ENCODE measurements around the gene PDE6H.
A peak's percentile ranks its signal among the peaks of the same experiment; 100 is the strongest.

Gene PDE6H

GRCh38 chr12:14972816-14973215 is at the start of gene PDE6H:
PDE6H (plus strand) TSS chr12:14973042; CDS start chr12:14978013, 4,971 bp downstream.
- DNase-seq (ENCODE audit: low read depth): no peak

GRCh38 chr12:14923944-14924343 is 48.9 kb upstream of the PDE6H start:
- DNase-seq (ENCODE audit: low read depth): no peak

GRCh38 chr12:14924541-14924940 is 48.3 kb upstream of the PDE6H start:
- no peak for DNase-seq (ENCODE audit: low read depth)

- no peak for DNase-seq (ENCODE audit: low read depth)
These were observed 45.6 kb upstream of the PDE6H start for GRCh38 chr12:14927267-14927666.

GRCh38 chr12:14928931-14929330 is 43.9 kb upstream of the PDE6H start:
- DNase-seq (ENCODE audit: low read depth): no peak

GRCh38 chr12:14930299-14930698 is 42.5 kb upstream of the PDE6H start:
- no peak for DNase-seq (ENCODE audit: low read depth)

- DNase-seq (ENCODE audit: low read depth): no peak
These were observed 41.5 kb upstream of the PDE6H start for GRCh38 chr12:14931359-14931758.

GRCh38 chr12:14931791-14932560 is 40.9 kb upstream of the PDE6H start:
- DNase-seq (ENCODE audit: low read depth): no peak

GRCh38 chr12:14934511-14934910 is 38.3 kb upstream of the PDE6H start:
- DNase-seq (ENCODE audit: low read depth): no peak

- no peak for DNase-seq (ENCODE audit: low read depth)
These were observed 37.8 kb upstream of the PDE6H start for GRCh38 chr12:14935031-14935430.

- no peak for DNase-seq (ENCODE audit: low read depth)
These were observed 36.5 kb upstream of the PDE6H start for GRCh38 chr12:14936224-14936861.

- DNase-seq (ENCODE audit: low read depth): no peak
These were observed 35.8 kb upstream of the PDE6H start for GRCh38 chr12:14937014-14937413.

GRCh38 chr12:14937689-14938088 is 35.2 kb upstream of the PDE6H start:
- no peak for DNase-seq (ENCODE audit: low read depth)

GRCh38 chr12:14938301-14938700 is 34.5 kb upstream of the PDE6H start, which contains the start of gene ERP27:
ERP27 (minus strand) TSS chr12:14938537; CDS start chr12:14938508, 29 bp downstream.
- no peak for DNase-seq (ENCODE audit: low read depth)

- no peak for DNase-seq (ENCODE audit: low read depth)
These were observed 31.5 kb upstream of the PDE6H start for GRCh38 chr12:14941369-14941768.

- DNase-seq (ENCODE audit: low read depth): no peak
These were observed 30.5 kb upstream of the PDE6H start for GRCh38 chr12:14942196-14942931.

GRCh38 chr12:14946162-14946561 is 26.7 kb upstream of the PDE6H start:
- DNase-seq (ENCODE audit: low read depth): no peak

- no peak for DNase-seq (ENCODE audit: low read depth)
These were observed 26.0 kb upstream of the PDE6H start for GRCh38 chr12:14946861-14947260.

GRCh38 chr12:14948672-14949071 is 24.2 kb upstream of the PDE6H start:
- peak; percentile 53 for DNase-seq (ENCODE audit: low read depth)

GRCh38 chr12:14949631-14950030 is 23.2 kb upstream of the PDE6H start:
- DNase-seq (ENCODE audit: low read depth): no peak

- DNase-seq (ENCODE audit: low read depth): no peak
These were observed 22.4 kb upstream of the PDE6H start for GRCh38 chr12:14950421-14950820.

GRCh38 chr12:14950982-14951746 is 21.7 kb upstream of the PDE6H start:
- DNase-seq (ENCODE audit: low read depth): no peak

Data from stromal cell of bone marrow (primary cell).